GM23338 (cell line): Measurements from ENCODE around the gene DCTPP1. TPM values are rescaled to one million over a fixed set of nuclear protein-coding genes. Genes with fewer than 3 reads are reported as not detected.

ENCODE experiments used
- ATAC-seq: fragments of 200-7000 bp; cut with Tn5 transposase; 3 replicates; pipeline ENCODE4 v1.9.1; 2020
- DNase-seq: peaks from one replicate; pipeline ENCODE4 v3.0.0-alpha.2; 2015; ENCODE audit warnings: low spot score
- H2AFZ ChIP-seq: fragments of 200-600 bp; sonication (generic); 2 replicates; pipeline ENCODE4 v1.8.0; 2016; ENCODE audit warnings: antibody characterized with exemption, mild to moderate bottlenecking, moderate library complexity
- H3F3A ChIP-seq: fragments of 200-600 bp; sonication (generic); replicated peaks from 2 replicates; pipeline ENCODE4 v1.8.0; 2017; ENCODE audit warnings: antibody characterized with exemption, mixed run types, low read depth
- H3K27ac ChIP-seq: fragments of 200-600 bp; sonication (generic); 2 replicates; pipeline ENCODE4 v1.6.1; 2016; ENCODE audit warnings: low read depth
- H3K27me3 ChIP-seq: fragments of 200-600 bp; sonication (generic); 2 replicates; pipeline ENCODE4 v1.8.0; 2016; ENCODE audit warnings: mild to moderate bottlenecking, mixed run types, moderate library complexity; ENCODE audit not compliant: insufficient read depth
- H3K36me3 ChIP-seq: fragments of 200-600 bp; sonication (generic); 2 replicates; pipeline ENCODE4 v1.8.0; 2016; ENCODE audit warnings: mild to moderate bottlenecking; ENCODE audit not compliant: insufficient read depth
- H3K4me1 ChIP-seq: fragments of 200-600 bp; sonication (generic); 2 replicates; pipeline ENCODE4 v1.8.0; 2016; ENCODE audit warnings: mild to moderate bottlenecking, moderate library complexity; ENCODE audit not compliant: insufficient read depth
- H3K4me2 ChIP-seq: fragments of 200-600 bp; sonication (generic); 2 replicates; pipeline ENCODE4 v1.7.1; 2017; ENCODE audit warnings: mixed run types
- H3K4me3 ChIP-seq: fragments of 200-600 bp; sonication (generic); 2 replicates; pipeline ENCODE4 v1.6.1; 2016; ENCODE audit warnings: mixed run types
- H3K79me2 ChIP-seq: fragments of 200-600 bp; sonication (generic); replicated peaks from 2 replicates; pipeline ENCODE4 v1.8.0; 2017; ENCODE audit warnings: mild to moderate bottlenecking; ENCODE audit not compliant: insufficient read depth
- H3K9me2 ChIP-seq: fragments of 200-600 bp; sonication (generic); 2 replicates; pipeline ENCODE4 v1.8.0; 2017; ENCODE audit not compliant: insufficient read depth
- H4K20me1 ChIP-seq: fragments of 200-600 bp; sonication (generic); replicated peaks from 2 replicates; pipeline ENCODE4 v1.8.0; 2017; ENCODE audit warnings: mild to moderate bottlenecking; ENCODE audit not compliant: insufficient read depth
- H3K27ac Mint-ChIP-seq: 2 replicates; pipeline ENCODE4 v1.8.0; 2020; ENCODE audit warnings: inconsistent platforms, mild to moderate bottlenecking, moderate library complexity, mixed read lengths
- H3K27me3 Mint-ChIP-seq: 3 replicates; pipeline ENCODE4 v1.8.0; 2022; ENCODE audit warnings: low read depth, mild to moderate bottlenecking, moderate library complexity, mixed read lengths, inconsistent platforms; ENCODE audit not compliant: insufficient read depth, poor library complexity
- H3K36me3 Mint-ChIP-seq: 3 replicates; pipeline ENCODE4 v1.8.0; 2021; ENCODE audit warnings: low read depth, mild to moderate bottlenecking, inconsistent platforms, moderate library complexity, mixed read lengths
- H3K4me1 Mint-ChIP-seq: 3 replicates; pipeline ENCODE4 v1.8.0; 2020; ENCODE audit warnings: mild to moderate bottlenecking, inconsistent platforms, mixed read lengths
- H3K4me3 Mint-ChIP-seq: 3 replicates; pipeline ENCODE4 v1.8.0; 2021; ENCODE audit warnings: moderate library complexity, mild to moderate bottlenecking, inconsistent platforms, mixed read lengths
- H3K9me3 Mint-ChIP-seq: 3 replicates; pipeline ENCODE4 v1.8.0; 2020; ENCODE audit warnings: moderate library complexity, mild to moderate bottlenecking, inconsistent platforms, mixed read lengths
- CTCF ChIP-seq, 2 experiments: fragments of 200-600 bp in 1 of 2; sonication (generic) in 1 of 2; conservative IDR thresholded peaks; 2 replicates each; pipeline versions ENCODE4 v1.5.1 to v1.6.1; 2016 to 2017; ENCODE audit warnings: antibody characterized with exemption in 2 of 2, low read depth in 2 of 2, mild to moderate bottlenecking in 2 of 2, moderate library complexity in 1 of 2
- ETS1 ChIP-seq: IDR thresholded peaks from 2 replicates; pipeline ENCODE4 v1.6.1; 2016; ENCODE audit warnings: antibody characterized with exemption
- EZH2phosphoT487 ChIP-seq: fragments of 200-600 bp; sonication (generic); IDR thresholded peaks from one replicate; pipeline ENCODE4 v1.8.1; 2018; ENCODE audit warnings: antibody characterized with exemption; ENCODE audit not compliant: unreplicated experiment
- JUNB ChIP-seq: IDR thresholded peaks from one replicate; pipeline ENCODE4 v1.6.1; 2016; ENCODE audit warnings: antibody characterized with exemption; ENCODE audit not compliant: unreplicated experiment
- POLR2AphosphoS5 ChIP-seq: IDR thresholded peaks from 2 replicates; pipeline ENCODE4 v1.6.1; 2016; ENCODE audit warnings: antibody characterized with exemption, low read depth
- REST ChIP-seq: IDR thresholded peaks from one replicate; pipeline ENCODE4 v1.6.1; 2018; ENCODE audit warnings: antibody characterized with exemption; ENCODE audit not compliant: unreplicated experiment
- ZNF114 ChIP-seq: fragments of 250-450 bp; sonication (Bioruptor Pico); IDR thresholded peaks from 2 replicates; pipeline ENCODE4 v1.5.0; 2020; ENCODE audit warnings: mild to moderate bottlenecking, moderate library complexity
- polyA plus RNA-seq: library from polyadenylated mRNA; unstranded; fragments of >200 nt; fragmentation: Nextera tagmentation; extraction: Ambion mirVana; gene quantifications from 2 replicates; pipeline ENCODE4 v1.2.1, GENCODE V29; 2016
- total RNA-seq: library from RNA; depleted of rRNA; stranded (reverse); fragments of >200 nt; shearing (Covaris generic); gene quantifications from 2 replicates; pipeline ENCODE4 v1.2.3, GENCODE V29; 2014

Gene DCTPP1
- total and polyA plus RNA-seq, 2 experiments from 2014 or later, result 54.1 to 58.3 TPM

GRCh38 chr16:30474684-30475083 is 44.9 kb upstream of the DCTPP1 start:
- TF ChIP-seq JUNB (no peak), EZH2phosphoT487 (no peak), ETS1 (no peak)
- no peak overlapping the region for H3K4me3 ChIP-seq
- Mint-ChIP-seq H3K9me3 (no peaks in the 10 kb centered on the region), H3K4me3 (no peak overlapping the region), H3K27ac (no peak overlapping the region), H3K36me3 (no peaks in the 10 kb centered on the region), H3K4me1 (no peaks in the 10 kb centered on the region), H3K27me3 (peaks cover 3% of the 10 kb centered on the region)
- no peak for ATAC-seq
- H3K36me3 ChIP-seq, result no peaks in the 10 kb centered on the region
- H3K9me2 ChIP-seq, result no peaks in the 10 kb centered on the region
- no peaks in the 10 kb centered on the region for H4K20me1 ChIP-seq
- H3K4me2 ChIP-seq, result no peak overlapping the region
- peaks cover 13% of the 10 kb centered on the region; the same call in 1 of the 2 replicates for H3K27me3 ChIP-seq
- no peak for DNase-seq
- H2AFZ ChIP-seq, result peak overlapping the region; percentile 72
- H3K27ac ChIP-seq, result no peak overlapping the region
- 0 out of 2 replicates have a peak, but pooled peaks cover 3% of the 10 kb centered on the region for H3F3A ChIP-seq
- H3K4me1 ChIP-seq, result no peaks in the 10 kb centered on the region; the same call in 1 of the 2 replicates
- no peaks in the 10 kb centered on the region for H3K79me2 ChIP-seq

GRCh38 chr16:30474074-30474452 is 44.2 kb upstream of the DCTPP1 start:
- no peaks in the 10 kb centered on the region for H3K4me1 Mint-ChIP-seq
- H3K9me2 ChIP-seq, result no peaks in the 10 kb centered on the region
- no peak for TF ChIP-seq EZH2phosphoT487
- TF ChIP-seq REST, result no peak
- TF ChIP-seq CTCF (conservative IDR thresholded peaks at IDR 0.05; ENCODE audit: low read depth in 2 of 2), result no peak
- TF ChIP-seq ZNF114 (CRISPR knock-in tag), result no peak
- TF ChIP-seq POLR2AphosphoS5, result no peak

More at GRCh38 chr16:30474074-30474452, 44.2 kb upstream of the DCTPP1 start:
- Histone ChIP-seq H3K4me1 (no peaks in the 10 kb centered on the region; the same call in 1 of the 2 replicates), H3K4me2 (no peak overlapping the region), H3K27ac (no peak overlapping the region), H3K27me3 (peaks cover 13% of the 10 kb centered on the region; the same call in 1 of the 2 replicates), H3F3A (0 out of 2 replicates have a peak, but pooled peaks cover 3% of the 10 kb centered on the region), H3K4me3 (no peak overlapping the region), H4K20me1 (no peaks in the 10 kb centered on the region), H3K36me3 (no peaks in the 10 kb centered on the region), H3K79me2 (no peaks in the 10 kb centered on the region), H2AFZ (peak overlapping the region; percentile 72)
- peak; percentile 65 for ATAC-seq
- Mint-ChIP-seq H3K27ac (no peak overlapping the region), H3K9me3 (no peaks in the 10 kb centered on the region), H3K27me3 (peaks cover 3% of the 10 kb centered on the region), H3K36me3 (no peaks in the 10 kb centered on the region), H3K4me3 (no peak overlapping the region)
- no peak for DNase-seq
